Stimulated activated effector memory CD8-positive, alpha-beta T cell treated with anti-CD3 and anti-CD28 coated beads, Interleukin-12 subunit alpha, Interleukin-12 subunit beta, amount 100 ng/mL, for 72 hours (primary cell): ENCODE results near the gene LOXL1.

Source experiments
- ATAC-seq: fragments of 150-1000 bp; cut with Tn5 transposase; 2 replicates; pipeline ENCODE4 v1.10.0; 2021
- DNase-seq, 2 donors: peaks; one replicate each; pipeline ENCODE4 v3.0.0; 2021 to 2022; ENCODE audit warnings: low spot score in 2 of 2
- H3K27ac Mint-ChIP-seq: one replicate; pipeline ENCODE4 v1.8.0; 2022; ENCODE audit warnings: mild to moderate bottlenecking, mixed read lengths
- H3K36me3 Mint-ChIP-seq: one replicate; pipeline ENCODE4 v1.8.0; 2022; ENCODE audit warnings: mild to moderate bottlenecking, mixed read lengths
- H3K4me1 Mint-ChIP-seq: one replicate; pipeline ENCODE4 v1.8.0; 2022; ENCODE audit warnings: mixed read lengths
- H3K4me3 Mint-ChIP-seq: one replicate; pipeline ENCODE4 v1.8.0; 2022; ENCODE audit warnings: mild to moderate bottlenecking, mixed read lengths
- H3K9me3 Mint-ChIP-seq: one replicate; pipeline ENCODE4 v1.8.0; 2022; ENCODE audit warnings: mixed read lengths

The LOXL1 gene, protein sequence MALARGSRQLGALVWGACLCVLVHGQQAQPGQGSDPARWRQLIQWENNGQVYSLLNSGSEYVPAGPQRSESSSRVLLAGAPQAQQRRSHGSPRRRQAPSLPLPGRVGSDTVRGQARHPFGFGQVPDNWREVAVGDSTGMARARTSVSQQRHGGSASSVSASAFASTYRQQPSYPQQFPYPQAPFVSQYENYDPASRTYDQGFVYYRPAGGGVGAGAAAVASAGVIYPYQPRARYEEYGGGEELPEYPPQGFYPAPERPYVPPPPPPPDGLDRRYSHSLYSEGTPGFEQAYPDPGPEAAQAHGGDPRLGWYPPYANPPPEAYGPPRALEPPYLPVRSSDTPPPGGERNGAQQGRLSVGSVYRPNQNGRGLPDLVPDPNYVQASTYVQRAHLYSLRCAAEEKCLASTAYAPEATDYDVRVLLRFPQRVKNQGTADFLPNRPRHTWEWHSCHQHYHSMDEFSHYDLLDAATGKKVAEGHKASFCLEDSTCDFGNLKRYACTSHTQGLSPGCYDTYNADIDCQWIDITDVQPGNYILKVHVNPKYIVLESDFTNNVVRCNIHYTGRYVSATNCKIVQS

DNA sequence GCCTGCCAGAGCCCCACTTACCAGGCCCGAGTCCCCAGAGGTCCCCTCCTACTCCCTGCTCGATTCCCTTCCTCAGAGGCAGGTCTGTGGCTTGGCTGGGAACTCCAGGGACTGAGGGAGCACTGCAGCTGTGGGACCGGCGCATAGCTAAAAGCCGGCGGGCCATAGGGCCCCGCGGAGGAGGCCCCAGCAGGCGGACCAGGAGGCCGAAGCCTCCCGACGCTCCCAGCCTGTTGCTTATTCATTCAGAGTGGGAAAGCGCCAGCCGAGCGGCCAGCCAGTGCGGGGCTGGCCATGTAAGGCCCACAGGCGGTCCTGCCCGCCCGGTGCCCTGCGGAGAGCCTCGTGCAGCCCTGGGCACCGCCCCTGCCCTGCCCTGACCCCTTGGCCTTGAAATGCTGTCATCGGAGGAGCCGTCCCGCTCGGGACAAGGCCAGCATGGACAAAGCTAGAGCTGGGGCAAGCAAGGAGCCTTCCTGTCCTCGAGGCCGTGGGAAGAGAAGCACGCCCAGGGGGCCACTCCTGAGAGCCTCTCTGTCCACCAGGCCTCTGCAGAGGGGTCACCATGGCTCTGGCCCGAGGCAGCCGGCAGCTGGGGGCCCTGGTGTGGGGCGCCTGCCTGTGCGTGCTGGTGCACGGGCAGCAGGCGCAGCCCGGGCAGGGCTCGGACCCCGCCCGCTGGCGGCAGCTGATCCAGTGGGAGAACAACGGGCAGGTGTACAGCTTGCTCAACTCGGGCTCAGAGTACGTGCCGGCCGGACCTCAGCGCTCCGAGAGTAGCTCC, at the start of gene LOXL1:
LOXL1 (plus strand) TSS at position 244 of the 784 bp plus-strand sequence; CDS start at position 566, 322 bp downstream.
- no peaks in the 10 kb centered on the region for H3K36me3 Mint-ChIP-seq
- DNase-seq (no peak), ATAC-seq (no peak)
- H3K9me3 Mint-ChIP-seq: no peaks in the 10 kb centered on the region
- H3K4me1 Mint-ChIP-seq: peaks cover 66% of the 10 kb centered on the region
- peak within 1 kb of the TSS; percentile 74 for H3K4me3 Mint-ChIP-seq
- H3K27ac Mint-ChIP-seq: peak within 1 kb of the TSS; percentile 95

DNA sequence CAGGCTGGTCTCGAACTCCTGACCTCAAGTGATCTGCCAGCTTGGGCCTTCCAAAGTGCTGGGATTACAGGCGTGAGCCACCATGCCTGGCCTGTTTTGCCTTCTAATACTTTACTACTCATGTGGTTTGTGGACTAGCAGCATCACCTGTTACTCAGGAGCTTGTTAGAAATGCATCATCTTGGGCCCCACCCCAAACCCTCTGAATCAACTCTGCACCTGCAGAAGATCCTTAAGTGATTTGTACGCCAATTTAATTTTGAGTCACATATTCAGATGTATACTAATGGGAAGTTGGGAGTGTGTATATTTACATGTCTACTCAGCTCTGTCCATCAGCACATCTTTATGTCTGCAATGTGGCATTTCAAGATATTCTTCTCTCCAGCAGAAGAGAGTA, 46.8 kb upstream of the LOXL1 start:
- Mint-ChIP-seq H3K4me3 (no peak overlapping the region), H3K4me1 (no peaks in the 10 kb centered on the region), H3K36me3 (no peaks in the 10 kb centered on the region), H3K9me3 (no peaks in the 10 kb centered on the region), H3K27ac (no peak overlapping the region)
- DNase-seq (no peak), ATAC-seq (peak; percentile 40)

DNA sequence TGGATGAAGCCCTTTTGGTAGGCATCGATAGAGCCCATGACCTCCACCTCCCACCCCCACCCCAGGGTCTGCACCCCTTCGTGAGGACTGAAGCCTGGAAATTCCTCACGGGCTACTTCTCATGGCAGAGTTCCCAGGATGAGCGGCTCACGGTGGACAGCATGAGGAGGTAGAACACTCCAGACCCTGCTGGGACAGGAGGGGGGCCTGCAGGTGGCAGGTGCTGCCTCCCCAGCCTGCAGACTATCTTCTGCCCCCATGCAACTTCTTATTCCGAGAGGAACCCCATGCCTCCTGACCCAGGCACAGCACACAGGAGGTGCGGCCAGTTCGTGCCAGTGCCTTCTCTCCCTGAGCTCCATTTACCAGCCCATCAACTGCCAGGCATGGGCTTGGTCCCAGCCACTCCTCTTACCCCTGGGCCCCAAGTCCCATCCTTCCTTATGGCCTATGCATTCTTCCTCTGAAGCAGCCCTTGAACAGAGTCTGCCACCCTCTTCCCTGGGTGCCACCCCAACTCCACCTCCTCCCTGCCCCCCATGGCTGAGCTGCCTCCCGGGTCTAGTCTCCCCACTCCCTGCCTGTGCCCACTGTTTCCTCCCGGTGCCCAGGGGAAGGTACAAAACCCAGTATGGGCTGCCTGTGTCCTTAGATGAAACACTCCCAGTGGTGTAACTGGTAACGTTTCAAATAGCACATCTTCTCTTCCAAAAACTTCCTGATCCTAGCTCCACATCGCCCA, 44.5 kb upstream of the LOXL1 start:
- H3K4me1 Mint-ChIP-seq: no peaks in the 10 kb centered on the region
- H3K9me3 Mint-ChIP-seq: no peaks in the 10 kb centered on the region
- DNase-seq: no peak
- H3K4me3 Mint-ChIP-seq: no peak overlapping the region
- no peaks in the 10 kb centered on the region for H3K36me3 Mint-ChIP-seq
- no peak for ATAC-seq
- no peak overlapping the region for H3K27ac Mint-ChIP-seq

DNA sequence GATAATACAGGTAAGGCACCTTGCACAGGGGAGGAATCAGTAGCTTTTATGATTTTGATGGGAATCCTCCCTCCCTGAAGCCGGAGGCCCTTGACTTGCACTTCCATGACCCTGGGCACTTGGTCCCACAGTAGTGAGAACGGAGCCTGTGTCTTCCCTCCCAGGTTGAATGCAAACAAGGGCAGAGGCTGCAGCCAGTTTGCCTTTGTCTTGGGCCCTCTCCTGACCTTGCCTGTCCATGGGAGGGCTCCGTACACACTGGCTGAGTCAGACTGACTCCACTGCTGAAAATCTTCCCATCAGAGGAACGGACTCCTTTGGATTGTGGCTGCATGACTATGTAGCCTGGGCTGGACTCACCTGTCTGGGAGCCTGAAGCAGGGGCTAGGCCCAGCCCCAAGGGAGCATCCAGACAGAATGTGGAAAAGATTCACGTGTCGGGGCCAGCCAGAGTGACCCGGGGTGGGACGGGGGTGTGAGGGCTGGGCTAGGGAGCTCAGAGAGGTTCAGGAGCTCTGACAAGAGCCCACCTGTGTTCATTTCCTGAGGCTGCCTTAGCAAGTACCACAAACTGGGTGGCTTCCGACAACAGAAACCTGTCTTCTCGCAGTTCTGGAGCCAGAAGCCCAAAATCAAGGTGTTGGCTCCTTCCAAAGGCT, 43.4 kb upstream of the LOXL1 start:
- no peak overlapping the region for H3K4me3 Mint-ChIP-seq
- no peak overlapping the region for H3K27ac Mint-ChIP-seq
- no peak for ATAC-seq
- no peaks in the 10 kb centered on the region for H3K9me3 Mint-ChIP-seq
- DNase-seq: no peak
- no peaks in the 10 kb centered on the region for H3K4me1 Mint-ChIP-seq
- H3K36me3 Mint-ChIP-seq: no peaks in the 10 kb centered on the region

DNA sequence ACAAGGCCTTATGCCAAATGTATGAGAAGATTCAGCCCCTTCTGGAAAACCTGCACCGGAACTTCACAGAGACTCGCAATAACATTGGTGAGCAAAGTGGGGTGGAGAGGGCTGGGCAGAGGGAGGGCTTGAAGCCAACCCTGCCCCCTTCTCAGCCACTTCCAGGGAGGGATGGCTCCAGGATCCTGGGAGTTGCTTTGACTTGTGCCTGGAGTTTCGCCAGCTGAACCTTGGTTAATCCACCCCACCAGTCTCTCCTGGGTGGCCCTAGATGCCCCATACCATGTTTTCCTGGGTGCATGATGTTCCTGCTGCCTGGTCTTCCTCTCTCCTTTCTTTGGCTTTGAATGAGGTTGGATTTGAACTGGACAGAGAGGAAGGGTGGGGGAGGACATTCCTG, 42.1 kb upstream of the LOXL1 start:
- H3K36me3 Mint-ChIP-seq: no peaks in the 10 kb centered on the region

DNA sequence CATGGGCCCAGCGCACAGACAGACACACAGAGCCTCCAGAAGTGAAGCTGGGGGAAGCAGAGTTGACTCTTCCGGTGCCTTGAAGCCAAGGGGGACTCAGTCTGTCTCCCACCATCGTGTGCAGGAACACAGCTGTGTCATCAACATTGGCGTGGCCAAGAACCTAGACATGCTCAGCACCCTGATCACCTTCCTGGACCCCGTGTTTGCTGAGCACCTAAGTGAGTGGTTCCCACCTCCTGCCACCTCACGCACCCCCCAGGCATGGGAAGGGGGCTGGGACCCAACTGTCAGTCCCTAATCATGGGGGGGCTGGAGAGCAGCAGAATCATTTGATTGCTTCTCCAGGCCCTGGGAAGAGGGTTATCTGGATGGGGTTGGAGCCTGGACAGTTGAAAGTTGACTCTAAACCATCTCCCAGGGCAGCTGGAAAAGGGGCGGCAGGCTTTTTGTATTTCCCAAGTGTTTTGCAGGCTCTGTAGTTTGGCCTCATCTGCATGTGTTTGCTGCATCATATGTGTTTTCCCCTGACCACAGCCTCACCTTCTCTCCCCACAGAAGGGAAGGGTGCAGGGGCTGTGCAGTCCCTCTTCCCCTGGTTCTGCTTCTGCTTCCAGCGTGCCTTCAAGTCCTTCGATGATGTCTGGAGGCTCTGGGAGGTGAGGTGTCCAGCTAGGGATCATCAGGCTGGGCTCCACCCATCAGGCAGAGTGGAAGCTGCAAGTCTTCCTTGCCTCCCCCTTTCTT, 40.1 kb upstream of the LOXL1 start:
- Mint-ChIP-seq H3K4me3 (no peak overlapping the region), H3K9me3 (no peaks in the 10 kb centered on the region), H3K4me1 (no peaks in the 10 kb centered on the region), H3K27ac (no peak overlapping the region), H3K36me3 (no peaks in the 10 kb centered on the region)
- DNase-seq (no peak), ATAC-seq (no peak)

More for the DNA sequence above, 42.1 kb upstream of the LOXL1 start:
- Mint-ChIP-seq H3K4me1 (no peaks in the 10 kb centered on the region), H3K9me3 (no peaks in the 10 kb centered on the region), H3K4me3 (no peak overlapping the region), H3K27ac (no peak overlapping the region)
- ATAC-seq (no peak), DNase-seq (no peak)

DNA sequence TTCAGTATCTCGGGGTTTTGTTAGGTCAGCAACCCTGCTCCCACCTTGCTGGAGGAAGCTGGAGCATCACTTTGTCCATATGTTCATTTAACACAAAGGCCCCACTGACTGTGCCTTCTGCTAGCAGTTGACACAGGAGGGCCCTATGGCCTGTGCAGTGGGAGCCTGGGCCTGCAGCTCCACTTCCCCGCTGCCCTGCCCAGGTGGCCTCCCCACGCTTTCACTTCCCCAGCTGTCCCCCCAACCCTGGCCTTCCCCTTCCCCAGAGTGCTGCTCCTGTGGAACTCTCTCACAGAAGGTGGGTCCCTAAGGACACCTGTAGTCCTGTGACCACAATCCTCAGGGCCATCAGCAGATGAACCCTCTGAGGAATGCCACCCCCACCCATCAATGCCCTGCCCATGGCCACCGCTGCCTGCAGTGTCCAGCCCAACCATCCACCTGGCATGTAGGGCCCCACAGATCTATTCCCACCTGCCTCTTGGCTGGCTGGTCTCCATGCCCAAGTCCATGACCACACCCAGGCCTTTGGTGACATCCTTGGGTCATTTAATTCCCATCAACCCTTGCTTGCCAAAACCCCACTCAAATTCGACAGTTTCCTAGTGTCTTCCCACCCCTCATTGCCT, 39.4 kb upstream of the LOXL1 start:
- no peak for DNase-seq
- Mint-ChIP-seq H3K4me1 (no peaks in the 10 kb centered on the region), H3K4me3 (no peak overlapping the region), H3K36me3 (no peaks in the 10 kb centered on the region), H3K27ac (no peak overlapping the region), H3K9me3 (no peaks in the 10 kb centered on the region)
- ATAC-seq: no peak

DNA sequence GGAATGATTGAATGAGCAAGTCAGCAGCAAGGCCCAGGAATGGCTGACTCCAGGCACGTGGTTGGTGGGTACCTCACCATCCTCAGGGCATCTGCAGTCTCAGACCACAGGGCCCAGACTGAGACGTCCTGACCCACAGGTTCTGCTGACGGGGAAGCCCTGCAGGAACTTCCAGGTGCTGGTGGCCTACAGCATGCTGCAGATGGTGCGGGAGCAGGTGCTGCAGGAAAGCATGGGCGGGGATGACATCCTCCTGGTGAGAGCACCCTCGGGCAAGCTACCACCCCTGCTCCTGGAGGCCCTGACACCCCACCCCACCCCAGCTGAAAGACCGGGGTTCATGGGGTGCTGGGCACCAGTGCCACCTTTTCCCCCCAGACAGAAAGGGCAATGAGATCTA, 38.8 kb upstream of the LOXL1 start:
- Mint-ChIP-seq H3K9me3 (no peaks in the 10 kb centered on the region), H3K4me3 (no peak overlapping the region), H3K36me3 (no peaks in the 10 kb centered on the region), H3K4me1 (no peaks in the 10 kb centered on the region), H3K27ac (no peak overlapping the region)
- no peak for DNase-seq
- ATAC-seq: no peak

DNA sequence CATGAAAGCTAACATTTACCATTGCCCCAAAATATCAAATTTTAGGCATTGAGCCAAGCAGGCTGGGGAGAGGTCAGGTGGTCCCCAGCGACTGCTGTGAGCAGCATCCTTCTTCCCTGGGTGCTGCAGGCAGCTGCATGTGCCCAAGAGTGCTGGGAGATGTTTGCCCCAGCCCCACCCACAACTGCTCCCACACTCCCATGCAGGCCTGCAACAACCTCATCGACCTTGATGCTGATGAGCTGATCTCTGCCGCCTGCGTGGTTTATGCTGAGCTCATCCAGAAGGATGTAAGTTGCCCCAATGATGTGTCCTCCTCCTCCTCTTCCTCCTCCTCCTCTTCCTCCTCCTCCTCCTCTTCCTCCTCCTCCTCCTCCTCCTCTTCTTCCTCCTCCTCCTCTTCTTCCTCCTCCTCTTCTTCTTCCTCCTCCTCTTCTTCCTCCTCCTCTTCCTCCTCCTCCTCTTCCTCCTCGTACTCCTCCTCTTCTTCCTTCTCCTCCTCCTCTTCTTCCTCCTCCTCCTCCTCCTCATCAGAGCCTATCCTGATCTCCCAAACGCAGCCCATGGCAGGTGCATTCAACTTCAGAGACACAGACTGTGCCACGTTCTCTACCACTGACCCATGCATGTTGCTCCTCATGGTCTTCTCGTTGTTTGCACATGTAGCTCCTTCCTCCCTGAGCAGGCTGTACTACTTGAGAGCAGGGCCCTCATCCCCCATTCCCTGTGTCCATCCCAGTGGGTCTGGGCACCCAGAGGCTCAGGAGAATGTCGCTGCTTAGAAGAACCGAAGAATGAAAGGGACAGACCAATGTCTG, 37.8 kb upstream of the LOXL1 start:
- DNase-seq (no peak), ATAC-seq (no peak)
- H3K4me3 Mint-ChIP-seq: no peak overlapping the region
- no peaks in the 10 kb centered on the region for H3K36me3 Mint-ChIP-seq
- H3K27ac Mint-ChIP-seq: no peak overlapping the region
- no peaks in the 10 kb centered on the region for H3K4me1 Mint-ChIP-seq
- no peaks in the 10 kb centered on the region for H3K9me3 Mint-ChIP-seq

DNA sequence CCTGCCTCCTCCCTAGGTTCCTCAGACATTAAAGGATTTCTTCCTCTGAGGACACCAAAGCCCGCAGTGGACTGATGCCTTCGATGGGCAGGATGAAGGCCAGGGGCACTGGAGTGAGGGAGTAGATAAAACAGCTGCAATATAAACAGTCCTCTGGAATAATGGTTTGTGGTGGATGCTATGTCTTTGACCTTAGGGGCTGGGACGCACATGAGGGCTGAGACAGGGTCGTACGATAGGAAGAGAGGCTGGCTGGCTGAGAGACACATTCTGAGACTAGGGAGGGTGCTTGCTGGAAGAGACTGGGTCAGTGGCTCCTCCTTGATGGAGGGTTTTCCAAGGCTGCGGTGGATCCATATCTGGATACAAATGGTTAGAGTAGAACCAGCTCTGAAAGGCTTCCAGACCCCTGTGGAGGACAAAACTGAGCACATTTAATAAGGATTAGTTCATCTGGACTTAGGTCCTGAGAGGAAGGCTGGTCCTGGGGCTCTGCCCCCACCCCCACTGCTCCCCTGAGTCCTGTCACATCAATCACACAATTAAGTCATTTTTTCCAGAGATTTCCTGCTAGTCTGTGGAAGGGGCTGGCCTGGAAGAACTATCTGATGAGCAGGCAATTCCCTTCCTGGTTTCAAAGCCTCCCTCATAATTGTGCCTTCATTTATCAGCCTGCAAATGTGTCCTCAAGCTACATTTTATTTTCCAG, 37.1 kb upstream of the LOXL1 start:
- ATAC-seq: no peak
- H3K4me3 Mint-ChIP-seq: no peak overlapping the region
- H3K9me3 Mint-ChIP-seq: no peaks in the 10 kb centered on the region
- DNase-seq: no peak
- no peaks in the 10 kb centered on the region for H3K36me3 Mint-ChIP-seq
- H3K4me1 Mint-ChIP-seq: no peaks in the 10 kb centered on the region
- H3K27ac Mint-ChIP-seq: no peak overlapping the region

DNA sequence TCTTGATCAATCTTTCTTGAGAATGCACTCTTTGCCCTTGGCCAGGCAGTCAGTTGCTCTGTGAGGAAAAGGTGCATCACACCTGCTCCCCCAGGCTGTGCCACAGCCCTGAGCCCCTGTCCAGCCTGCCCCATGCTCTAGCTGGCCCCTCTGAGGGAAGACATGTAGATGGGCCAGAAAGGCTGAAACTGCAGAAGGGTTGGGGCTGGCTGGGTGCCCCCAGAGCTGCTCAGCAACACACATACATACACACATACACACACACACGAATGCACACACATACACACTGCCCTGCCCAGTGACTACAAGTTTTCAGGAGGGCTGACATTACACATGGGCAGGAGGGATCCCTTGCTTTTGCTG, 36.5 kb upstream of the LOXL1 start:
- Mint-ChIP-seq H3K4me3 (no peak overlapping the region), H3K27ac (no peak overlapping the region), H3K36me3 (no peaks in the 10 kb centered on the region), H3K9me3 (no peaks in the 10 kb centered on the region), H3K4me1 (no peaks in the 10 kb centered on the region)
- no peak for ATAC-seq
- DNase-seq: no peak

DNA sequence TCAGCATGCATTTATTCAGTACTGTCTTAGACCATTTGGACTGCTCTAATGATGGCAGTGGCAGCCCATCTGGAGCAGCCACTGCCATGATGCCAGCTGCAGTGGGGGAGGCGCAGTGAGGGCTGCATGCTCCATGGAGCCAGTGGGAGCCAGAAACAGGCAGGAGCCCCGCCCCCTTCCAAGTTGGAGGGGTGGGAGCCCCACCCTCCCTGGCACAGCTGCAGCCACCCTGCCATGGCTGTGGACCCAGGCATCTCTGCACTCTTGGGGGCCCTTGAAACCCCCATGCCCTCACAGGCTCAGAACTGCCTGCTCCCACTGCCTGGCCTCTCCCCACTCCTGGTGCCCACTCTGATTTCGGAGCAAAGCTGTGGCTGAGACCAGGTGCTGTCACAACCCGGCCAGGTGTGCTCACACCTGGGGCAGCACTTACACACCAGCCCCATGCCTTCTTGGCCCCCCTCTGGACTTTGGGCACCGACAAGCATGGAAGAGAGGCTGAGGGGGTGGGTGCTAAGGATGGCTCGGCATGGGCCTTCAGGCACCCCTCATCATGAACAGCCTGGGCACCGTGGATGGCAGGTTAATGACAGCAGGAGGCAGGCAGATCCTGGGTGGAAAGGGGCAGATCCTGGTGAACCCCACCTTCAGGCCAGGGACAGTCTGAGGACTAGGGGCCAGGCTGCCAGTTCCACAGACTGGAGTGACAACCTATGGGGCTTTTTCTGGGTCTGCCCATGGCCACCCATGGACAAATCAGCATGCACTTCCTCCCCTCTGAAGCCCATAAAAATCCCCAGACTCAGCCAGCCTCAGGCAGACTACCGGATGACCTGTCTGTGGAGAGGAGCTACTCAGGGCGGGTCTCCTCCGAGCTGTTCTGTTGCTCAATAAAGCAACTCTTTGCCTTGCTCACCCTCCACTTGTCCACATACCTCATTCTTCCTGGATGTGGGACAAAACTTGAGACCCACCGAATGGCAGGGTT, 34.6 kb upstream of the LOXL1 start:
- no peaks in the 10 kb centered on the region for H3K36me3 Mint-ChIP-seq

More for the DNA sequence above, 34.6 kb upstream of the LOXL1 start:
- ATAC-seq: no peak
- no peaks in the 10 kb centered on the region for H3K4me1 Mint-ChIP-seq
- DNase-seq: no peak
- no peak overlapping the region for H3K27ac Mint-ChIP-seq
- no peaks in the 10 kb centered on the region for H3K9me3 Mint-ChIP-seq
- H3K4me3 Mint-ChIP-seq: no peak overlapping the region
